EH (cell line): Measurements from ENCODE around the gene PPDPF.

Source experiments
- DNase-seq: peaks from one replicate; pipeline ENCODE4 v3.0.0-alpha.2; 2015; ENCODE audit warnings: low read depth

Gene PPDPF

GRCh38 chr20:63522091-63522868 is 1.7 kb downstream of the PPDPF start:
- DNase-seq: no peak

GRCh38 chr20:63522981-63523611 is 2.5 kb downstream of the PPDPF start:
- no peak for DNase-seq

DNA sequence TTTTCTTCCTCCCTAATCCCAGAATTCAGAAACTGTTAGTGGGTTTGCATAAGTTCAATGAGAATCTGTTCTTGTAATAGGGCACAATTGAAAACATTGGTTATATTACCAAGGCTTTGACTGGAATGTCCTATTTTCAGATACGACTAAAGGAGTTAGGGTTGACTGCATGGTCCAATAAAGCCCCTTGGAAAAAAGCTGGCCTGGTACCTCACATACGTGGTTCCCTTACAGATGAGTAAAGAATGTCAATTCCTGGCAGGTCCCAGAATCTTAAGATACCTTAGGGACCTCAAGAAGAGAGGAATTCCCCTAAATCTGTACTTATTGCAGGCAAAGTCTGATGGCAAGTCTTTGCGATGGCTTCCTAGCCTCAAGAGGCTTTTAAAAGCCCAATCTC is 4.6 kb downstream of the PPDPF start:
- no peak for DNase-seq

DNA sequence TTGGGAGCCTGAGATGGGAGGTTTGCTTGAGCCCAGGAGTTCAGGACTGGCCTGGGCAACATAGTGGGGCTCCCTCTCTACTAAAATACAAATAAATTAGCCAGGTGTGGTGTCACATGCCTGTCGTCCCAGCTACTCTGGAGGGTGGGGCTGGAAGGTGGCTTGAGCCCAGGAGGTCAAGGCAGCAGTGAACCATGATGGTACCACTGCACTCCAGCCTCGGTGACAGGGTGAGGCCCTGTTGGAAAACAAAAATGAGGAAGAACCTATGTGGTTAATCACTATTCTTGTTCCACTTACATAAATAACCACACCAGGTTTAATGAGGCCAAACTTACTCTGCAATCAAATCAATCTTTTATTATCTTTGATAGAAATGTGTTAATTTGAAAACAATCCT is 5.4 kb downstream of the PPDPF start:
- DNase-seq: no peak

DNA sequence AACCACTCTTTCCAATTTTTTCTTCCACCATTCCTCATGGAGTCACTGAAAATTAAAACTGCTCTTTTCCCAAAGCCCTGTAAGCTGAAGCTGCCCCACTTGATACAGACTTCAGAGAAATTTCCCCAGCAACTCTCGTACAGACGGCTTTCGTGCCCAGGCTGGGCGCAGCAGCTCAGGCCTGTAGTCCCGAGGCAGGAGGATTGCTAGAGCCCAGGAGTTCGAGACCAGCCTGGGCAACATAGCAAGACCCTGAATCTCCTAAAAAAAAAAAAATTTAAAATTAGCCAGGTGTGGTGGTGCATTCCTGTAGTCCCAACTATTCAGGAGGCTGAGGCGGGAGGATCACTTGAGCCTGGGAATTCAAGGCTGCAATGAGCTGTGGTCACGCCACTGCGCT is 6.6 kb downstream of the PPDPF start:
- no peak for DNase-seq

GRCh38 chr20:63529180-63529860 is 8.8 kb downstream of the PPDPF start:
- DNase-seq: no peak

GRCh38 chr20:63529861-63530787 is 9.6 kb downstream of the PPDPF start:
- DNase-seq: no peak

GRCh38 chr20:63530788-63531160 is 10.2 kb downstream of the PPDPF start:
- DNase-seq: no peak

DNA sequence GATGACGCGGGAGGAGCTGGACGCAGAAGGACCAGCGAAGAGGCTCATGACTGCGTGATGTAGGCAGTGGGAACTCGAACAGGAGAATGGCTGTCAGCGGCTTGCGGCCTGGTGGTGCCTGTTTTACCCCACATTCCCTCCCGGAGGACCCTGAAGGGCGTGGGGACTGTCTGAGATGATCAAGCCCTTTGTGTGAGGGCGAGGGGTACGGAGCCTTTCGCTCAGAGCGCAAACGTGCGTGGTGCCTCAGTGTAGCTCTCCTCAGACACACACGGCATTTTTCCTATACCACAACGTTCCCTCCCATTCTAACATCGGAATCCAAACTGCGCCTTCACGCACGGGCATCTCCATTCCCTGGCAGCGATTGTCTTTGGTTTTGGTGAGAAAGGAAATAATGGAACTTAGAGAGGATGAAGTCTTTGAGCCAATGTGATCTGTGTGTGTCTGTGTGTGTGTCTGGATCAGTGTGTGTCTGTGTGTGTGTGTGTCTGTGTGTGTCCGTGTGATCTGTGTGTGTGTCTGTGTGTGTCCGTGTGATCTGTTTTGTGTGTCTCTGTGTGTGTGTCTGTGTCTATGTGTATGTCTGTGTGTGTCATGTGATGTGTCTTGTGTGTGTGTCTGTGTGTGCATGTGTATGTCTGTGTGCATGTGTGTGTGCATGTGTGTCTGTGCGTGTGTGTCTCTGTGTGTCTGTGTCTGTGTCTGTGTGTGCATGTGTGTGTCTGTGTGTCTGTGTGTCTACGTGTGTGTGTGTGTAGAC is 11.3 kb downstream of the PPDPF start:
- DNase-seq: no peak

DNA sequence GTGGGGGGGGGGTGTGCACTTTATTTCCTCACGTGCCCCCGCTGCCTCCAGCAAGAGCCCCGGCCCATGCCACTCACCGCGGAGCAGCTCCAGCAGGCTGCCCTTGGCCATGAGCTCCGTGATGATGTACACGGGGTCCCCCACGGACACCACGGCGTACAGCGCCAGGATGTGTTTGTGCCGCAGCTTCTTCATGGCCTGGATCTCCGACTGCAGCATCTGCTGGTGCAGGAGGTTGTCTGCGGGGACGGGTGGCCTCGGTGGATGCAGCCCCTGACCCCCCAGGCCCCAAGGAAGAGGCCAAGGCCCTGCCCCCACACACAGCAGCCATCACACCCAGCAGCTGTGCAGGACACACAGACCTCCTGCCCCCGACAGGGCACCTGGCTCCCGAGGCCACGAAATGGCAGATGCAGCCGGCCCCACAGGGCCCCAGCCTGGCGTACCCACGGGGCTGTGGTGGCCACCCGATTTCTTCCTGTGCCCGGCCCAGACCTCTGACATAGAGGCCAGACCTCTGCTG is 11.9 kb downstream of the PPDPF start:
- DNase-seq: no peak

- DNase-seq: no peak
Observed at GRCh38 chr20:63533388-63533787, 12.8 kb downstream of the PPDPF start.

- no peak for DNase-seq
Observed at GRCh38 chr20:63533871-63534393, 13.4 kb downstream of the PPDPF start.

GRCh38 chr20:63534427-63534830 is 13.9 kb downstream of the PPDPF start:
- no peak for DNase-seq

DNA sequence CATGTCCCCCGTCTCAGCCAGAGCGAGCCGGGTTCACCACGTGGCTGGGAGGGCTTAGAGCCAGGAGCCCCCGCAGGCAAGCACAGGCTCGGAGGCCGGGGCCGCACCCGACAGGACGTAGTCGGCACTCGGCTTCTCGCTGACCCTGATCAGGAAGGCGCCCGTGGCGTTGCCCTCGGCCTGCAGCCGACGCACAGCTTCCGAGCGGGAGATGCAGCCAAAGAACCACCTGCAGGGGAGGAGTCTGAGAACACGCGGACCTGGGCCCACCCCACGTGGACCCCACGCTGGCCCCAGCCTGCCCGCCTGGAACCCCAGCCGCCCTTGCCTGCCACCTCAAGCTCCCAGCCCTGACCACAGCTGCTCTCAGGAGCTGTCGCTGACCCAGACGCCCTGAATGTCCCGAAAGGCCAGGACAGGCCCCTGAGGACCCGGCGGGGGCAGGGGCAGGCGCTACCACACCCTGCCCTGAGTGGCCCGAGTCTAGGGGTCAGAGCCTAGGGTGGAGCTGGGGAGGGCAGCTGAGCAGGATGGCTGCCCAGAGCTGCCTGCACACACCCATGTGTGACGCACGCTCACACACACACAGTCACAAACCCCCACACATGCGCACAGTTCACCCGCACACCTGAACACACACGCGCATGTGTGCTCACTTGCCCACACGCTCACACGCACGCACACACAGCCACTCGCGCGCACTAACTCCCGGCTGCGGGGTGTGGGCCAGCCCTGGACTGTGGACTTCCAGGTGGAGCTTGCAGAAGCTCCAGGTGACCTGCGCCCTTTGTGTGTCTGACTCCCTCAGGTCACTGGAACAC is 14.5 kb downstream of the PPDPF start:
- DNase-seq: no peak

- peak; percentile 28 for DNase-seq
Observed at GRCh38 chr20:63536241-63536977, 15.8 kb downstream of the PPDPF start.

DNA sequence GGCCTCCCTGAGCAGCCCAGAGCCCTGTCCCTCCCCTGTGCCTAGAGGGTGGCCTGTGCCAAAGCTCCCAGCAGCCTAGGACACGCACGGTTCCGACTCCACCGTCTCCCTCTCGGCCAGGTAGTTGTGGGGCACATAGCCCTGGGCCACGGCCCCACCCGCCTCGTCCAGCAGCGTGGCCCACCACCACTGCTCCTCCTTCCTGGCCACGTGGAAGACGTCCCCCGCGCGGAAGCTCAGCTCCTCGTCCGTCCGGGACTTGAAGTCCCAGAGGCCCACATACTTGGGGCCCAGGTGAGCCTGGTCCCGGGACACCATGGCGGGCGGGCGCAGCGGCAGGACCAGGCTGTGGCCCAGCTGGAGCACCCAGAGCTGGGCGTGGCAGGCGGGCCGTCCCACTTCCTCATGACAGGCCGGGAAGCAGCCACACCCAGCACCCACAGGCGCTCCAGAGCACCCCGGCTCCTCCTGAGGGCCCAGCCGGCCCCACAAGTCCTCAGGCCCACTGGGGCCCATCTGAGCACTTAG is 16.5 kb downstream of the PPDPF start, which contains the start of gene PTK6:
Gene PTK6 (minus strand): TSS at position 380 of the 528 bp plus-strand sequence. CDS start 62 bp downstream, at position 318.
- DNase-seq: no peak

DNA sequence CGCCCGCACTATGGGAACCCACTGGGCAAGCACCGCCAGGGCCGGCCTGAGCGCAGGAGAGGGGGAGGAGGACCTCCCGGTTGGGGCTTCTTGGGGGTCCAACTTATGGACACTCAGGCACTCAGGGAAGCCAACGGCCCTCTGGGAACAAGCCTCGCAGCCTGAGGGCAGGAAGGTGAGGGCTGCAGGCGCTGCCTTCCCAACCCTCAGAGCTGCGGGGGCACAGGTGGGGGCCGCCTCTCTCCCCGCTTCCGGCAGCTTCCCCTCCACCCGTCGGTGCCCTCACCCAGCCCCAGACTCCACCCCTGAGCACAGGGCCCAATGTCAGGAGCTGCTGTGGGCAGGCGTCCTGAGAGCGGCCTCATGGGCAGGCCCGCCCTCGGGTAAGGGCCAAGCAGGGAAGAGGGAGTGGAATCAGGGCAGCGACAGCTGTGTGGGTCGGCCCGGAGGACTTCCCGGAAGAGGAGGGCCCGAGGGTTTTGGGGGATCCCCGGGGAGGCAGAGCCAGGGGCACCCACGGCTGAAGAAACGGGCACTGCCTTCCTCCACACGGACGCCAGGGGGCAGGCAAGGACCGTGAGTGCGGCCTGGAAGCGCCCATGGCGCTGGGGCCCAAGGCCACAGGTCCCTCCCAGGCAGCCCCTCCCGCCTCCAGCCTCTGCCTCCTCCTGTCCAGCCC is 17.1 kb downstream of the PPDPF start:
- DNase-seq: peak; percentile 92
